HCT116 (cell line): ENCODE data around the gene ZFP2. TPM values are rescaled to one million over a fixed set of nuclear protein-coding genes. Genes with fewer than 3 reads are reported as not detected.

Experiments
- ATAC-seq: fragments of 200-7000 bp; cut with Tn5 transposase; 2 replicates; pipeline ENCODE4 v1.9.1; 2020; ENCODE audit warnings: mild to moderate bottlenecking, moderate library complexity
- BruUV-seq: library from RNA; stranded (reverse); fragments of 400-500 nt; replicated peaks from 2 replicates; lab custom pipeline; 2021; lab: Mats Ljungman, UMichigan
- CTCF ChIA-PET: fragments of 300-600 bp; sonication (Branson Sonifier 250); formaldehyde crosslinking; loops from one replicate; lab custom pipeline; 2021; ENCODE audit warnings: antibody characterized with exemption; lab: Charles Lee
- POLR2A ChIA-PET: fragments of 300-600, 350-600 bp; sonication (Branson Sonifier 250); formaldehyde crosslinking; loops from one replicate; lab custom pipeline; 2021; ENCODE audit warnings: antibody characterized with exemption; lab: Charles Lee
- RAD21 ChIA-PET, 2 experiments: fragments of 300-600 bp; sonication (Branson Sonifier 250); formaldehyde crosslinking; loops; one replicate each; lab custom pipeline; 2023; ENCODE audit warnings: low total read pairs in 2 of 2; ENCODE audit not compliant: uncharacterized antibody in 2 of 2, unreplicated experiment in 2 of 2, low non-redundant PET in 1 of 2; lab: Charles Lee
- DNase-seq: peaks from one replicate; pipeline ENCODE4 v3.0.0-alpha.2; 2010; ENCODE audit warnings: low read depth, low spot score
- H2AFZ ChIP-seq: fragments of 200-600 bp; shearing (Covaris generic), sonication (generic); 2 replicates; pipeline ENCODE4 v1.6.1; 2017; ENCODE audit warnings: low read depth, mixed run types, mixed read lengths, antibody characterized with exemption, low read length; ENCODE audit not compliant: poor library complexity, severe bottlenecking
- H3K27ac ChIP-seq: 2 replicates; pipeline ENCODE4 v1.5.1; 2012; ENCODE audit warnings: low read depth, low read length
- H3K27me3 ChIP-seq: fragments of 200-600 bp; sonication (generic); 2 replicates; pipeline ENCODE4 v1.6.1; 2016; ENCODE audit warnings: mixed run types, low read length, mixed read lengths; ENCODE audit not compliant: insufficient read depth
- H3K36me3 ChIP-seq, 2 experiments: fragments of 200-500 bp in 1 of 2; fragments of 200-600 bp in 1 of 2; sonication (Bioruptor generic) in 1 of 2; sonication (generic) in 1 of 2; 2 replicates each; pipeline versions ENCODE4 v1.5.1 to v1.6.1; 2014 to 2016; ENCODE audit warnings: low read length in 2 of 2, inconsistent platforms in 1 of 2, mixed read lengths in 1 of 2, mixed run types in 1 of 2; ENCODE audit not compliant: insufficient read depth in 2 of 2, control insufficient read depth in 1 of 2
- H3K4me1 ChIP-seq, 2 experiments: fragments of 200-600 bp in 1 of 2; sonication (generic) in 1 of 2; 2 replicates each; pipeline versions ENCODE4 v1.5.1 to v1.6.1; 2012 to 2017; ENCODE audit warnings: low read length in 2 of 2, inconsistent platforms in 1 of 2, mild to moderate bottlenecking in 1 of 2, mixed read lengths in 1 of 2, mixed run types in 1 of 2, moderate library complexity in 1 of 2; ENCODE audit not compliant: insufficient read depth in 2 of 2, control insufficient read depth in 1 of 2
- H3K4me2 ChIP-seq: fragments of 200-600 bp; sonication (generic); 2 replicates; pipeline ENCODE4 v1.6.1; 2017; ENCODE audit warnings: mixed run types, low read length, mixed read lengths
- H3K4me3 ChIP-seq, 2 experiments: fragments of 200-600 bp in 1 of 2; sonication (generic) in 1 of 2; replicated peaks in 1 of 2; 2 replicates each; pipeline ENCODE4 v1.5.1; 2011 to 2016; ENCODE audit warnings: low read length in 2 of 2, control low read depth in 1 of 2, low read depth in 1 of 2, mild to moderate bottlenecking in 1 of 2, mixed read lengths in 1 of 2, mixed run types in 1 of 2
- H3K79me2 ChIP-seq: fragments of 200-600 bp; sonication (generic); 2 replicates; pipeline ENCODE4 v1.6.1; 2017; ENCODE audit warnings: mild to moderate bottlenecking, mixed run types, low read length, moderate library complexity, mixed read lengths; ENCODE audit not compliant: insufficient read depth
- H3K9ac ChIP-seq: fragments of 200-600 bp; sonication (generic); 2 replicates; pipeline ENCODE4 v1.6.1; 2016; ENCODE audit warnings: low read length, mixed read lengths
- H3K9me2 ChIP-seq: fragments of 200-600 bp; sonication (generic), shearing (Covaris generic); 2 replicates; pipeline ENCODE4 v1.6.1; 2017; ENCODE audit warnings: mixed run types, mild to moderate bottlenecking, moderate library complexity; ENCODE audit not compliant: insufficient read depth
- H3K9me3 ChIP-seq, 2 experiments: fragments of 200-500 bp in 1 of 2; fragments of 200-600 bp in 1 of 2; sonication (Bioruptor generic) in 1 of 2; sonication (generic) in 1 of 2; 2 replicates each; pipeline ENCODE4 v1.6.1; 2014 to 2017; ENCODE audit warnings: low read length in 2 of 2, mixed read lengths in 2 of 2, inconsistent platforms in 1 of 2, low read depth in 1 of 2, mild to moderate bottlenecking in 1 of 2, mixed run types in 1 of 2, moderate library complexity in 1 of 2; ENCODE audit not compliant: control insufficient read depth in 1 of 2, insufficient read depth in 1 of 2
- H4K20me1 ChIP-seq: fragments of 200-600 bp; sonication (generic), shearing (Covaris generic); 2 replicates; pipeline ENCODE4 v1.6.1; 2017; ENCODE audit warnings: mixed run types, mild to moderate bottlenecking, moderate library complexity; ENCODE audit not compliant: insufficient read depth
- FOSL1 ChIP-seq: IDR thresholded peaks from 2 replicates; pipeline ENCODE4 v1.6.1; 2012; ENCODE audit warnings: low read depth
- MAX ChIP-seq: IDR thresholded peaks from 2 replicates; pipeline ENCODE4 v1.6.1; 2012
- SP1 ChIP-seq: IDR thresholded peaks from 2 replicates; pipeline ENCODE4 v1.6.1; 2012; ENCODE audit warnings: low read depth
- SRF ChIP-seq: IDR thresholded peaks from 2 replicates; pipeline ENCODE4 v1.6.1; 2012; ENCODE audit warnings: low read depth
- ZBTB33 ChIP-seq: IDR thresholded peaks from 2 replicates; pipeline ENCODE4 v1.6.1; 2011; ENCODE audit warnings: mild to moderate bottlenecking, low read length, moderate library complexity; ENCODE audit not compliant: insufficient replicate concordance; ENCODE audit errors: extremely low read depth
- ZNF274 ChIP-seq: fragments of 200-500 bp; sonication (Bioruptor generic); IDR thresholded peaks from 2 replicates; pipeline ENCODE4 v1.6.1; 2014; ENCODE audit warnings: mild to moderate bottlenecking, low read depth, low read length, inconsistent platforms
- intact Hi-C: fragments of 100-400 bp; cut with micrococcal nuclease; formaldehyde crosslinking; loops from 2 replicates; pipeline ENCODE4 v1.10.0; 2022
- total RNA-seq: library from RNA; stranded (reverse); gene quantifications from one replicate; pipeline ENCODE4 v1.2.1, GENCODE V29; 2021; ENCODE audit not compliant: unreplicated experiment

The ZFP2 gene
- total RNA-seq, 1 experiment from 2014 or later = 0.57 TPM

- H4K20me1 ChIP-seq = no peaks in the 10 kb centered on the region
- CTCF ChIA-PET = no interaction called here
- no peak overlapping the region for H3K27ac ChIP-seq
- H3K4me2 ChIP-seq = no peak overlapping the region
- no peaks in the 10 kb centered on the region for H3K4me1 ChIP-seq
- no peaks in the 10 kb centered on the region for H3K9me2 ChIP-seq
- POLR2A ChIA-PET = no interaction called here
- no peaks in the 10 kb centered on the region for H3K79me2 ChIP-seq
- peaks cover 39 to 45% of the 10 kb centered on the region in 2 experiments; a peak in 2 of 4 replicates for H3K9me3 ChIP-seq
- no peaks in the 10 kb centered on the region for H3K36me3 ChIP-seq
- ATAC-seq (no peak), DNase-seq (no peak)
- H2AFZ ChIP-seq = no peak overlapping the region
- intact Hi-C loops = no loop called here
- no peaks in the 10 kb centered on the region for H3K27me3 ChIP-seq
- H3K4me3 ChIP-seq = no peak overlapping the region
- RAD21 ChIA-PET = no interaction called here
- no peak overlapping the region for H3K9ac ChIP-seq
- TF ChIP-seq MAX = no peak
- no peak for TF ChIP-seq SRF
- TF ChIP-seq ZBTB33 = no peak
- TF ChIP-seq SP1 = no peak
- TF ChIP-seq FOSL1 = no peak
- peak; percentile 97 for TF ChIP-seq ZNF274
- BruUV-seq = no TSS peak
Measured at GRCh38 chr5:178931846-178932760, 36.4 kb downstream of the ZFP2 start.
